IMR-90 (cell line): ENCODE results near the gene TIMM50. TPM values are rescaled to one million over a fixed set of nuclear protein-coding genes. Genes with fewer than 3 reads are reported as not detected.
"Not testable (repeated sequence)": the region's sequence is repeated elsewhere in the genome, so short reads cannot be mapped to it uniquely, and the experiment has no call there.

Experiments
- ATAC-seq: fragments of 200-7000 bp; cut with Tn5 transposase; 2 replicates; pipeline ENCODE4 v1.9.1; 2020; ENCODE audit warnings: low read depth, mild to moderate bottlenecking, moderate library complexity
- BruUV-seq: library from RNA; stranded (reverse); fragments of 400-500 nt; replicated peaks from 2 replicates; lab custom pipeline; 2021; lab: Mats Ljungman, UMichigan
- CTCF ChIA-PET: fragments of 300-600 bp; formaldehyde crosslinking; extraction: SDS; loops from one replicate; lab custom pipeline; 2021; ENCODE audit warnings: antibody characterized with exemption; lab: Yijun Ruan, JAX
- POLR2A ChIA-PET: fragments of 300-600 bp; sonication (Branson Sonifier 250); formaldehyde crosslinking; loops from one replicate; lab custom pipeline; 2022; ENCODE audit warnings: antibody characterized with exemption; ENCODE audit not compliant: unreplicated experiment; lab: Charles Lee
- DNase-seq: peaks from one replicate; pipeline ENCODE4 v3.0.0; 2013
- H2AFZ ChIP-seq: replicated peaks from 2 replicates; pipeline ENCODE3; 2013; ENCODE audit warnings: low read length, mild to moderate bottlenecking; ENCODE audit not compliant: poor library complexity
- H2AK5ac ChIP-seq: 2 replicates; pipeline ENCODE4 v1.6.1; 2013; ENCODE audit warnings: low read depth, low read length, inconsistent platforms
- H2AK9ac ChIP-seq: replicated peaks from 2 replicates; pipeline ENCODE3; 2013; ENCODE audit warnings: mild to moderate bottlenecking, low read depth, low read length, moderate library complexity; ENCODE audit not compliant: poor library complexity
- H2BK120ac ChIP-seq: 2 replicates; pipeline ENCODE4 v1.6.1; 2013; ENCODE audit warnings: low read depth, low read length, inconsistent platforms
- H2BK15ac ChIP-seq: 3 replicates; pipeline ENCODE4 v1.6.1; 2013; ENCODE audit warnings: low read depth, low read length, inconsistent platforms
- H2BK20ac ChIP-seq: 2 replicates; pipeline ENCODE4 v1.6.1; 2013; ENCODE audit warnings: low read depth, mild to moderate bottlenecking, inconsistent platforms, low read length, moderate library complexity
- H2BK5ac ChIP-seq: 2 replicates; pipeline ENCODE4 v1.6.1; 2013; ENCODE audit warnings: mild to moderate bottlenecking, low read depth, low read length, inconsistent platforms; ENCODE audit not compliant: poor library complexity, severe bottlenecking
- H3K14ac ChIP-seq: replicated peaks from 2 replicates; pipeline ENCODE4 v1.6.1; 2013; ENCODE audit warnings: low read depth, low read length, inconsistent platforms
- H3K18ac ChIP-seq: 2 replicates; pipeline ENCODE4 v1.6.1; 2013; ENCODE audit warnings: low read depth, low read length, control low read depth
- H3K23ac ChIP-seq: 2 replicates; pipeline ENCODE4 v1.6.1; 2013; ENCODE audit warnings: low read depth, low read length, inconsistent platforms
- H3K27ac ChIP-seq: 2 replicates; pipeline ENCODE4 v1.5.1; 2013; ENCODE audit warnings: mild to moderate bottlenecking, control low read depth, low read length; ENCODE audit not compliant: insufficient read depth
- H3K27me3 ChIP-seq: 2 replicates; pipeline ENCODE4 v1.6.1; 2013; ENCODE audit warnings: low read length; ENCODE audit not compliant: control insufficient read depth, insufficient read depth
- H3K36me3 ChIP-seq: 2 replicates; pipeline ENCODE4 v1.6.1; 2013; ENCODE audit warnings: low read length, mixed read lengths; ENCODE audit not compliant: control insufficient read depth, insufficient read depth
- H3K4ac ChIP-seq: 2 replicates; pipeline ENCODE4 v1.6.1; 2013; ENCODE audit warnings: low read depth, low read length, inconsistent platforms
- H3K4me1 ChIP-seq: 2 replicates; pipeline ENCODE4 v1.6.1; 2013; ENCODE audit warnings: low read length, mixed read lengths; ENCODE audit not compliant: control insufficient read depth, insufficient read depth
- H3K4me2 ChIP-seq: 2 replicates; pipeline ENCODE4 v1.6.1; 2013; ENCODE audit warnings: low read depth, mild to moderate bottlenecking, control low read depth, low read length, moderate library complexity
- H3K4me3 ChIP-seq: 2 replicates; pipeline ENCODE4 v1.5.1; 2013; ENCODE audit warnings: low read depth, mild to moderate bottlenecking, control low read depth, low read length, moderate library complexity; ENCODE audit not compliant: insufficient read depth
- H3K56ac ChIP-seq: 2 replicates; pipeline ENCODE4 v1.6.1; 2013; ENCODE audit warnings: low read length, inconsistent platforms; ENCODE audit not compliant: insufficient read depth; ENCODE audit errors: extremely low read depth
- H3K79me1 ChIP-seq, 2 experiments: 2 replicates each; pipeline ENCODE4 v1.6.1; 2013; ENCODE audit warnings: low read length in 2 of 2, inconsistent platforms in 1 of 2, low read depth in 1 of 2
- H3K9ac ChIP-seq: 2 replicates; pipeline ENCODE4 v1.6.1; 2013; ENCODE audit warnings: low read depth, low read length, control low read depth
- H3K9me1 ChIP-seq: 2 replicates; pipeline ENCODE4 v1.6.1; 2013; ENCODE audit warnings: low read length, inconsistent platforms; ENCODE audit not compliant: insufficient read depth
- H3K9me3 ChIP-seq: 2 replicates; pipeline ENCODE4 v1.6.1; 2013; ENCODE audit warnings: low read length; ENCODE audit not compliant: control insufficient read depth, insufficient read depth
- H4K20me1 ChIP-seq: 2 replicates; pipeline ENCODE4 v1.6.1; 2013; ENCODE audit warnings: low read length, inconsistent platforms; ENCODE audit not compliant: insufficient read depth
- H4K5ac ChIP-seq: 2 replicates; pipeline ENCODE4 v1.6.1; 2013; ENCODE audit warnings: mild to moderate bottlenecking, low read depth, low read length, control low read depth
- H4K8ac ChIP-seq, 2 experiments: 2 replicates each; pipeline ENCODE4 v1.6.1; 2013; ENCODE audit warnings: low read depth in 2 of 2, low read length in 2 of 2, control low read depth in 1 of 2, inconsistent platforms in 1 of 2
- H4K91ac ChIP-seq: 2 replicates; pipeline ENCODE4 v1.6.1; 2013; ENCODE audit warnings: low read depth, low read length, inconsistent platforms; ENCODE audit not compliant: insufficient read depth
- BHLHE40 ChIP-seq: fragments of 150-350 bp; IDR thresholded peaks from 2 replicates; pipeline ENCODE4 v1.6.1; 2016; ENCODE audit warnings: mild to moderate bottlenecking, low read depth, low read length
- WGBS, 2 experiments: methylation state at CpG; one replicate each; pipeline versions ENCODE4 v1.1.5 to v1.1.7; 2013; ENCODE audit warnings: missing lambda C conversion rate in 2 of 2; ENCODE audit not compliant: insufficient read length in 1 of 2; ENCODE audit errors: extremely low coverage in 2 of 2; 5-methylcytosine and 5-hydroxymethylcytosine counted together
- dilution Hi-C: fragments of 300-500 bp; cut with HindIII; formaldehyde crosslinking; loops from one replicate; pipeline ENCODE4 v1.14.3; 2018; ENCODE audit warnings: low sequenced_read_pairs; ENCODE audit not compliant: unreplicated experiment
- in situ Hi-C: fragments of 300-500 bp; cut with MboI; formaldehyde crosslinking; loops from 3 replicates; pipeline ENCODE4 v1.14.3; 2019; ENCODE audit warnings: low sequenced_read_pairs, inconsistent platforms, mixed read lengths
- intact Hi-C: fragments of 100-400 bp; cut with micrococcal nuclease; formaldehyde crosslinking; loops from 2 replicates; pipeline ENCODE4 v1.10.0; 2022
- polyA plus RNA-seq, 3 experiments: library from polyadenylated mRNA; depleted of rRNA; stranded (reverse); fragments of >200 nt; gene quantifications; 2 replicates each; pipeline ENCODE4 v1.2.3, GENCODE V29; 2012; ENCODE audit warnings: low replicate concordance in 1 of 3
- total RNA-seq: library from RNA; depleted of rRNA; stranded (reverse); fragments of >200 nt; gene quantifications from 2 replicates; pipeline ENCODE4 v1.2.3, GENCODE V29; 2012

Gene TIMM50
- total and polyA plus RNA-seq, 2 of the 4 experiments (the other 2 are of a cell fraction), result 52.0 to 76.8 TPM

DNA sequence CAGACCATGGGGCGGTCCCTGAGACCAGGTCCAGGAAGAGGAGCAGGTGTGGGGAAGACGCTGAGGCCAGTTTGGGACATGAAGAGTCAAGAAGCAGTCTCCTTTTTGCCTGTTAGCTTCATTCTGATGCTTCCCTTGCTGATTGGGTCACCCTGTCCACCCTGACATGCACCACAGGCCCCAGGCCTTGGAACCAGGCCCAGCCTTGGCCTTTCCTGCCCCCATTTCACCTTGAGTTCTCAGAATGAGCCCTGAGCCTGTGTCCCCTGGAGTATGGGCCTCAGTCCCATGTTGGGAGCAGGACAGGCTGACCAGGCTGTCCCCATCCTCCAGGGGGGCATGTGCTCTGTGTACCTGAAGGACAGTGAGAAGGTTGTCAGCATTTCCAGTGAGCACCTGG is 4.9 kb upstream of the TIMM50 start:
- Histone ChIP-seq H2AFZ (no peak overlapping the region), H2BK120ac (no peak overlapping the region), H3K4me3 (no peak overlapping the region), H2BK20ac (no peak overlapping the region), H4K20me1 (no peaks in the 10 kb centered on the region; the same call in 1 of the 2 replicates), H3K9me1 (no peaks in the 10 kb centered on the region), H4K91ac (no peak overlapping the region), H3K4ac (no peak overlapping the region), H3K79me1 (peaks cover 4 to 5% of the 10 kb centered on the region in 2 experiments; a peak in 2 of 4 replicates), H3K4me1 (peaks cover 3% of the 10 kb centered on the region; the same call in 1 of the 2 replicates), H4K8ac (no peak overlapping the region), H3K56ac (no peak overlapping the region), H2BK5ac (no peak overlapping the region), H3K23ac (no peak overlapping the region), H3K14ac (no peak overlapping the region), H3K36me3 (peaks cover 55% of the 10 kb centered on the region), H3K4me2 (no peak overlapping the region), H3K9me3 (no peaks in the 10 kb centered on the region), H3K9ac (no peak overlapping the region), H4K5ac (no peak overlapping the region), H2AK5ac (no peak overlapping the region), H2AK9ac (no peak overlapping the region), H3K27me3 (no peaks in the 10 kb centered on the region), H3K18ac (no peak overlapping the region), H2BK15ac (no peak overlapping the region), H3K27ac (no peak overlapping the region)
- ChIA-PET POLR2A (no interaction called here), CTCF (no interaction called here)
- dilution Hi-C loops, result no loop called here
- 100% methylated on average over 1 of the region's 2 CpGs; no CpG with 5 or more reads in 1 of the 2 experiments for WGBS, 2 experiments
- ATAC-seq, result no peak
- DNase-seq, result no peak
- intact Hi-C loops, result no loop called here
- no peak for TF ChIP-seq BHLHE40
- no TSS peak for BruUV-seq
- in situ Hi-C loops, result no loop called here

DNA sequence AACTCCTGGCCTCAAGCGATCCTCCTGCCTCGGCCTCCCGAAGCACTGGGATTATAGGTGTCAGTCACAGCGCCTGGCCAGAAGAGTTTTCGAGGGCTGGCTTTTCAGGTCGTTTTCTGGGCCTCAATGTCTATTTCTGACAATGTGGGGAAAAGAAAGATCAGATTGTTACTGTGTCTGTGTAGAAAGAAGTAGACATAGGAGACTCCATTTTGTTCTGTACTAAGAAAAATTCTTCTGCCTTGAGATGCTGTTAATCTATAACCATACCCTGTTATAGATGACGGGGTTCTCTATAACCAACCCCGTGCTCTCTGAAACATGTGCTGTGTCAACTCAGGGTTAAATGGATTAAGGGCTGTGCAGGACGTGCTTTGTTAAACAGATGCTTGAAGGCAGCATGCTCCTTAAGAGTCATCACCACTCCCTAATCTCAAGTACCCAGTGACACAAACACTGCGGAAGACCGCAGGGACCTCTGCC is 1.3 kb upstream of the TIMM50 start:
- intact Hi-C loops, H3K27ac ChIP-seq, in situ Hi-C loops, H3K9me1 ChIP-seq, ATAC-seq, DNase-seq, H3K18ac ChIP-seq, H3K56ac ChIP-seq, H2BK5ac ChIP-seq, H3K27me3 ChIP-seq, H4K8ac ChIP-seq, dilution Hi-C loops, H3K23ac ChIP-seq, POLR2A ChIA-PET, H3K4me2 ChIP-seq, CTCF ChIA-PET, H3K4me3 ChIP-seq, H3K4ac ChIP-seq, H4K5ac ChIP-seq, H2BK120ac ChIP-seq, H3K4me1 ChIP-seq, H2AK9ac ChIP-seq, H4K91ac ChIP-seq, H3K9ac ChIP-seq, H2BK20ac ChIP-seq, H2AK5ac ChIP-seq, H3K14ac ChIP-seq, H3K9me3 ChIP-seq, BruUV-seq, H2AFZ ChIP-seq, H2BK15ac ChIP-seq: not testable (repeated sequence)
- peaks cover 11% of the 10 kb centered on the region; the same call in 1 of the 2 replicates for H4K20me1 ChIP-seq
- WGBS, 2 experiments, result no CpG with 5 or more reads among the region's 11 CpGs
- H3K36me3 ChIP-seq, result peaks cover 25% of the 10 kb centered on the region
- peaks cover 24 to 26% of the 10 kb centered on the region in 2 experiments for H3K79me1 ChIP-seq
